Measurements from ENCODE around the gene BAG1.

Gene BAG1

GRCh38 chr9:33290247-33291030 is 25.9 kb upstream of the BAG1 start, which contains the start of gene NFX1:
TSS of gene NFX1 (plus strand) at chr9:33290516. CDS start at chr9:33290573, 57 bp downstream.
- TF ChIP-seq, protein P1, sequence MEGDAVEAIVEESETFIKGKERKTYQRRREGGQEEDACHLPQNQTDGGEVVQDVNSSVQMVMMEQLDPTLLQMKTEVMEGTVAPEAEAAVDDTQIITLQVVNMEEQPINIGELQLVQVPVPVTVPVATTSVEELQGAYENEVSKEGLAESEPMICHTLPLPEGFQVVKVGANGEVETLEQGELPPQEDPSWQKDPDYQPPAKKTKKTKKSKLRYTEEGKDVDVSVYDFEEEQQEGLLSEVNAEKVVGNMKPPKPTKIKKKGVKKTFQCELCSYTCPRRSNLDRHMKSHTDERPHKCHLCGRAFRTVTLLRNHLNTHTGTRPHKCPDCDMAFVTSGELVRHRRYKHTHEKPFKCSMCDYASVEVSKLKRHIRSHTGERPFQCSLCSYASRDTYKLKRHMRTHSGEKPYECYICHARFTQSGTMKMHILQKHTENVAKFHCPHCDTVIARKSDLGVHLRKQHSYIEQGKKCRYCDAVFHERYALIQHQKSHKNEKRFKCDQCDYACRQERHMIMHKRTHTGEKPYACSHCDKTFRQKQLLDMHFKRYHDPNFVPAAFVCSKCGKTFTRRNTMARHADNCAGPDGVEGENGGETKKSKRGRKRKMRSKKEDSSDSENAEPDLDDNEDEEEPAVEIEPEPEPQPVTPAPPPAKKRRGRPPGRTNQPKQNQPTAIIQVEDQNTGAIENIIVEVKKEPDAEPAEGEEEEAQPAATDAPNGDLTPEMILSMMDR (IDR thresholded peaks at IDR 0.05; ENCODE audit: low read depth, low read length): no peak
- peak; percentile 99 for DNase-seq (ENCODE audit: low read depth in 2 of 2)

DNA sequence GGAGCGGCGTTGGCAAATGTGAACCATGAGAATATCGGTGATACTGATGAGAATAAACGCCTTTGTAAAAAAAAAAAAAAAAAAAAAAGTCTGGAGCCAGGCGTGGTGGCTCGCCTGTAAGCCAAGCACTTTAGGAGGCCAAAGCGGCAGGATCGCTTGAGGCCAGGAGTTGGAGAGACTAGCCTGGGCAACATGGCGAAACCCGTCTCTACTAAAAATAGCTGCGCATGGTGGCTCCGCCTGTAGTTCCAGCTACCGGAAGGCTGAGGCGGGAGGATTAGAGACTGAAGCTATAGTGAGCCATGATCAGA is 25.4 kb upstream of the BAG1 start:
- no peak for DNase-seq (ENCODE audit: low read depth in 2 of 2)
- TF ChIP-seq, protein P1 (IDR thresholded peaks at IDR 0.05; ENCODE audit: low read depth, low read length): no peak
- H3K4me3 ChIP-seq (replicated peaks in 1 of 2; ENCODE audit: low read depth in 2 of 2, low read length in 2 of 2): peak overlapping the region; percentile 85 to 96

More at GRCh38 chr9:33290247-33291030, 25.9 kb upstream of the BAG1 start, which contains the start of gene NFX1:
- H3K4me3 ChIP-seq (replicated peaks in 1 of 2; ENCODE audit: low read depth in 2 of 2, low read length in 2 of 2): peak within 1 kb of the TSS; percentile 85 to 96

DNA sequence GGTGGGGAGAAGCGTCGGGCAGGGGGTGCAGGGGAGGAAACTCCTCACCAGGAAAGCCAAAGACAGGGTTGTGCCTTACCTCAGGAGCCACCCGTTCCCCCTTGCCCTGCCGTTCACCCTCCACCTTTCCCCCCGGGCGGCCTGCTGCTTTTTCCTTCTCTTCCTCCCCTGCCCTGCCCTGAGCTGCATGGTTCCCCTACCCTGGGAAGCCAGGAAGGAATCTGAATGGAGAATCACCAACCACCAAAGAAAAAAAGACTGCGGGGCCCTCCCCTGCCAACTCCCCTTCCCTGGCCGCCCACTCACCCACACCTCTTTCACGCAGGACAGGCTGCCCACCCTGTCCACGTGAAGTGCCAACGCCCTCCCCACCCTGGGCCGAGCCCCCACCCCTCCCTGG is 25.0 kb upstream of the BAG1 start:
- TF ChIP-seq, protein P1 (IDR thresholded peaks at IDR 0.05; ENCODE audit: low read depth, low read length): no peak
- peak overlapping the region in 1 of 2 donors; percentile 85 for H3K4me3 ChIP-seq (replicated peaks in 1 of 2; ENCODE audit: low read depth in 2 of 2, low read length in 2 of 2)
- peak; percentile 9 to 29 for DNase-seq (ENCODE audit: low read depth in 2 of 2)

DNA sequence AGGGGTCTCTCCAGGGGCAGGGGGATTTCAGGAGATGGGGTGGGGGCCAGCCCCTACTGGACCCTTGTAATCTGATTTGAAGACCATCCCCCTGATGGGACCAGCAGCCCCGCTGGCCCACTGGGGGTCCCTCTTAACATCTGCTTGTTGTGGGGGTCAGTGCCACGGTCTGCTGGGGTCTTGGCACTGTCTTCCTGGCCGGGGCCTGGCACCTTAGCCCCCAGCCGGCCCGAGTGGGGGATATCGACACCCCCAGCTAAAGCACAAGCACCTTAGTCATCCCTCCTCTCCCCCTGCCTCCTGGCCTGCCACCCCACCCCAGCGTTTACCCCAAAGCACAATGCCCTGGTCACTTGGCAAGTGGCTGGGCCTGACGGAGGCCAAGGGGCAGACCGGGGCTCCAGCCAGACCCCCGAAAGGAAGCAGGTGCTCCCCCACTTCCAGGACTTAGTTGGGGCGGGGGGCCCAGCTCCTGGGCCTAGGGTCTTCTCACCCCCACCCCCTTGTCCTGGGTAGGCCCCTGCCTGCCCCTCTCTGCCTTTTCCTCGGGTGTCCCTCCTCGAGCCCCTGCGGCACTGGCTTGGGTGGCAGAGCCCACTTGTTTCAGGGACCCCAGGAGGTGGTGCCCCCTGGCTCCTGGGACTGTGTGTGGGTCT is 24.4 kb upstream of the BAG1 start:
- TF ChIP-seq, protein P1 (IDR thresholded peaks at IDR 0.05; ENCODE audit: low read depth, low read length): no peak
- no peak overlapping the region for H3K4me3 ChIP-seq (replicated peaks in 1 of 2; ENCODE audit: low read depth in 2 of 2, low read length in 2 of 2)
- DNase-seq (ENCODE audit: low read depth in 2 of 2): no peak

GRCh38 chr9:33288235-33288634 is 23.7 kb upstream of the BAG1 start:
- TF ChIP-seq, protein P1 (IDR thresholded peaks at IDR 0.05; ENCODE audit: low read depth, low read length): no peak
- H3K4me3 ChIP-seq (replicated peaks in 1 of 2; ENCODE audit: low read depth in 2 of 2, low read length in 2 of 2): no peak overlapping the region
- DNase-seq (ENCODE audit: low read depth in 2 of 2): no peak

DNA sequence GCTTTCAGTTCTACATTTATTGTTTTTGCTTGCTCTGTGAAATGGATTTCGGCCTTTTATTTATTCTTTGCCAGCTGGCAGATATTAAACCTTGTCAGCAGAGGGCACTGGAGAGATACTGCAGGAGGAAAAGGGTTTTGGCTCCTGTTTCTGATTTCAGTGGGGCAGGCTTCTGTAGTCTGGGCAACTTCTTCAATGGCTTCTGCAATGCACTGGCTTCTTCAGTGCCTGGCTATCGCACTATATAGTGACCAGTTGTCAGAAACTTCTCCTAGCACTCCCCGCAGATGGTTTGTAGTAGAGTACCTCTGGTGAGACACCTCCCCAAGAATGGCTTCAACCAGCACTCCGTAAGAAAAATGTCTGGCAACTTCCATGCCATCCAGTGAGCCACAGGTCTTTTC is 22.6 kb upstream of the BAG1 start:
- no peak overlapping the region for H3K4me3 ChIP-seq (replicated peaks in 1 of 2; ENCODE audit: low read depth in 2 of 2, low read length in 2 of 2)
- TF ChIP-seq, protein P1 (IDR thresholded peaks at IDR 0.05; ENCODE audit: low read depth, low read length): peak; percentile 76
- peak; percentile 76 to 86 for DNase-seq (ENCODE audit: low read depth in 2 of 2)

All from cardiac fibroblast (primary cell).